Right kidney (tissue), 1 donor: ENCODE measurements around the gene THRAP3.

ENCODE experiments used
- DNase-seq: peaks from one replicate; pipeline ENCODE4 v3.0.0-alpha.2; 2016

Gene THRAP3

GRCh38 chr1:36327421-36328087, 103.3 kb downstream of the THRAP3 start:
- DNase-seq, result no peak

GRCh38 chr1:36328088-36328480, 103.8 kb downstream of the THRAP3 start:
- DNase-seq, result no peak

DNA sequence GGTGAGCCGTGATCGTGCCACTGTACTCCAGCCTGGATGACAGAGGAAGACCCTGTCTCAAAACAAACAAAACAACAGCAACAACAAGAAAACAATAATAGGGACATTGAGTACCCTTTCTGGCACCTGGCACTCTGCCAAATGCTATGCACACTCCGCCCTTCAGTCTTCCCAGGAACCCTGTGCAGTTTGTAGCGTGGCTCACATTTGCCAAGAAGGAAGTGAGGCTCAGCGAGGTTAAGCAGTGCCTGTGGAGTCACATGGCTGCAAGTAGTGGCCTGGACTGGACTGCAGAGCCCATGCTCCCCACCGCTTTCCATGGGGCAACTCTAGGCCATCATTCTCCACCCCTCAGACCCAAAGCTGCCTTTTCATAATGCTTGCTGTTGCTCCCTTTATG, 104.5 kb downstream of the THRAP3 start:
- DNase-seq, result no peak

DNA sequence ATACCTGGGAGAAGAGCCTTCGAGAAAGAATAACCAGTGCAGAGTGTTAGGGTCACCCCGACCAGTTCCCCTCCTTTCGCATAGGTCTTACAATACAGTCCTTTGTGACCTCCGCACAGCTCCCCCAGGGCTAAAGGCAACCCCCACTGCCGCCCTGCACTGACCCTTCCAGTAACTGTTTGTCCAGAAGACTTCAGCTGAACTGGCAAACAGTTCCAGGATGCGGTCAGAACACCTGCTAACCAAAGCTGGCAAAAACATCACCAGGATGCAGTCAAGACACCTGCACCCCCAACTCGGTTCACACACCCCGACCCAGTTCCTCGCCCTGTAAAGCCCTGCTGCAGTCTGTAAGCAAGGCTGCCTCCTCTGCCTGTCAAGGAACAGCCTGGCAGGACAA, 105.6 kb downstream of the THRAP3 start:
- DNase-seq, result no peak

DNA sequence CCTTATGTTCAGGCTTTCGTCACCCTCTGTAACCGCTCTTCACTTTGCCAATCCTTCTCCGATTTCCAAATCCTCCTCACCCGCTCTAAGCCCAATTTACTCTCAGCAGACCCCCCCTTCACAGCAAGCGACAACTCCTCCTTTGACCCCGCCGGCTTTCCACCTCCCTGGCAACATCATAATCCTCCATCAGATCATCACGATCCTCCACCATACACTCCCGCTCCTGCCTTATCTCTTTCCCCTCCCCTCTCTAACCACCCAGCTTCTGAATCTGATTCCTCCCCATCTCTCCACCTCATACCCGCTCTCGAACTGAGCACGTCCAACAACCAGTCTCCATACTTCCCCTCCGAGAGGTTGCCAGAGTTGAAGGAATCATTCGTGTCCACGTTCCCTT, 106.7 kb downstream of the THRAP3 start:
- DNase-seq, result no peak

DNA sequence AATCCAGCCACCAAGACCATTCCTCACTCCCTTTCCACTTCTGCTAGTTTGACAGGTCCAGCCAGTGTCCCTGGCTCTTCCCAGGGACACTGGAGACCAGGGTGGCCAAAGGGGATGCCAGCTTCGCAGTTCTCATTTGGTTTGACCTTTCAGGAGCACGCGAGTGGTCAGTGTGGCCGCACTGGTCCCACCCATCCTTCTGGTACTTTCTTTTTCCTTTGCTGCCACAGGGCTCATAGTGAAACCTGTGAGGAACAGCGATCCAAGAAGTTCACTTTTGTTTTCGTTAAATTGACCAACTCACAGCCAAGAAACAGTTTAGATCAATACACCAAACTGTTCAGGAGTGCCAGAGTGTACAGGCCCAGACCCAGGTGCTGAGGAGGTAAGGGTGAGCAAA, 113.6 kb downstream of the THRAP3 start:
- DNase-seq, result no peak

GRCh38 chr1:36339215-36339614, 115.0 kb downstream of the THRAP3 start:
- DNase-seq, result no peak

DNA sequence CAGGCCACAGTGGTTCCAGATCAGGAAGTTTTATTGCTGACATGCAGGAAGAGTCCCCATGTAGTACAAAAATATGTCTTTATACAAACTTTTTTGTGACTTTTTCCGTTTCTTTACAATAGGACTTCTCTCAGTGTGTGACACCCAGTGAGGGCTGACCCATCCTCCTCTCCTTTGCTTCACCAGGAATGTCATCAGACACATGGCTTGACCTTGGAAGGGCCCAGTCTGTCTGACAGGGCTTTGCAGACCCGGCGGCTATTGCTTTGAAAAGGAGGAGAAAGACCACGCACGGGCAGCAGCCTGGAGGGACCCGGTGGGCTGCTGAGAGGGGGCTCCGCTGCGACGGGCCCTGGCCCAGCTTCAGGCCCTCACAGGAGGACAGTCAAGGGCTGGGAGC, 115.4 kb downstream of the THRAP3 start:
- no peak for DNase-seq

DNA sequence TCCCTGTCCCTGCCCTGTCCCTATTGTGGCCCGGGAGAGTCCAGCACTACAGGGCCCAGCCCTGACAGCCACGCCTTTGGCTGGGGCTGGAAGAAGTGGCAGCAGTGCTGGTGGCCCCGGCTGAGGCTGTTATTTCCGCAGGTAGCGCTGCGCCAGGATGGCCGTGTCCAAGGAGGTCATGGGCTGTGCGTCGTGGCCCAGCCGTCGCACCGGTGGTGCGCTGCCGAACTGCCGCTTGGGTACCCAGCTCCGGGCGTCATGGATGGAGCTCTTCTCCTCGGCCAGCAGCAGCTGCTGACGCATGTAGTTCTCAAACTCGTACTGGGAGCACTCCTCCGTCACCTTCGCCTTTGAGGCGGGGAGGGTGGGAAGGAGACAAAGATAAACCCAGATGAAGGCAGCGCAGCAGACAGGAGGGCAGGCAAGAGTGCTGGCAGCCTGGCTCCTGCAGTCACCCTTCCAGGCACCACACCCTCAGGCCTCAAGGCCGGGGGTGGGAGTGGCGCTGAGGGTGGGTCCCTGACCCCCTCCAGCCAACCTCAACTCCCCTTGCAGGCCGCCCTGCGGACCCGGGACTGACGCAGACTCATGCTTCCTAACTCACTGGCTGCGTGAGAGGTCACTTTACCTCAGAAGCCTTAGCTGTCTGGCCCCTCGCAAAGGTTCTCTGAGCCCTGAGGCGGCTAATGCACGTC, 117.5 kb downstream of the THRAP3 start:
- DNase-seq, result no peak

GRCh38 chr1:36342426-36343185, 118.4 kb downstream of the THRAP3 start:
- DNase-seq, result no peak

DNA sequence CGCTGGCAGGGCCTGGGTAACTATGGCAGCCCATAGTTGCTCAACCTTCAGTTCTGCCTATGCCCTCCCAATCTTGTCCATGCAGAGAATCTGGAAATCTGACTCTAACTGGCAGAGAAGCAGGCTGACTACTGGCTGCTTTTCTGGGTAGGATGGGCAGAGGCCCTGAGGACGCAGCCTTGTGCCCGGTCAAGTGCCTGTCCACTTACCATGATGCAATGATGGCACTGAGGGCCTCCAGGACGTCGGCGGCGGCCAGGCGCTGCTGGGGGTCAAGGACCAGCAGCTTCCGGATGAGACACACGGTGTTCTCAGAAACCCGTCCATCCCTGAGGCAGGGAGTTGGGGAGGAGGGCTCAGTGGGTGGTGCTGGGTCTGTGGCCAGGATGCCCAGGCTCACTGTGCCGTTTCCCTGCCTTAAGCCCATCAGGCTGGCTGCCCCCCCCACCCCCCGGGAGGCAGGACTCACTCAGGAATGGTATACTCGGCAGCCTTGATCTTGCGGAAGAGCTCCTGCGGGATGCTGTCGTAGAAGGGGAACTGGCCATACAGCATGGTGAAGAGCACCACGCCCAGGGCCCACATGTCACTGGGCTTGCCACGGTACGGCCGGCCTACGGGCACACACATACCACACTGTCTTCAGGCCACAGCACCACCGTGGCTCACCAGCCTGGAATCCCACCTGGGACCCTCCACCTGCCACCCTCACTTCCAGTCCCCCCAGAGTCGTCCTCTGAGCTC, 119.6 kb downstream of the THRAP3 start:
- no peak for DNase-seq

GRCh38 chr1:36344395-36344680, 120.1 kb downstream of the THRAP3 start:
- no peak for DNase-seq

GRCh38 chr1:36345353-36345752, 121.1 kb downstream of the THRAP3 start:
- DNase-seq, result no peak

- no peak for DNase-seq
Measured at GRCh38 chr1:36346741-36347370, 122.6 kb downstream of the THRAP3 start.

GRCh38 chr1:36349241-36349671, 125.0 kb downstream of the THRAP3 start:
- DNase-seq, result no peak

DNA sequence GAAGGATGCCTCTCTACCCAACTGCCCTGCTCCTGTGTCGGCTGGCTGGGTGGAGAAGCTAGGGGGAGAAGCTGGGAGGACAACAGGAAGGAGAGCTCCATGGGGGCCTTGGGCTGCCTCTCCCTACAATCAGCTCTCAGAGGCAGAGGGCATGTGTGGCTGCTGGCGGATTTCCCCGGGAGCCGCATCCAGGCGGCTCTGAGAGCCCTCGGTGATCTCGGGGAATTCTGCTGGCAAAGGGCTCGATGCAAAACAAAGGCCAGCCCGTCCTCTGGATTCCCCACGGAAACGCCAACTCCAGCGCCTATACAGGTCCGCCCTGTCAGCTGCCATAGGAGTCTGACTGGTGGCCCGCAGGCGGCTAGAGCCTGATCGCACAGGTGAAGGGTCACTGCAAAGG, 125.6 kb downstream of the THRAP3 start:
- no peak for DNase-seq

- DNase-seq, result no peak
Measured at GRCh38 chr1:36350659-36351226, 126.5 kb downstream of the THRAP3 start.

- DNase-seq, result no peak
Measured at GRCh38 chr1:36351227-36351977, 127.2 kb downstream of the THRAP3 start.

DNA sequence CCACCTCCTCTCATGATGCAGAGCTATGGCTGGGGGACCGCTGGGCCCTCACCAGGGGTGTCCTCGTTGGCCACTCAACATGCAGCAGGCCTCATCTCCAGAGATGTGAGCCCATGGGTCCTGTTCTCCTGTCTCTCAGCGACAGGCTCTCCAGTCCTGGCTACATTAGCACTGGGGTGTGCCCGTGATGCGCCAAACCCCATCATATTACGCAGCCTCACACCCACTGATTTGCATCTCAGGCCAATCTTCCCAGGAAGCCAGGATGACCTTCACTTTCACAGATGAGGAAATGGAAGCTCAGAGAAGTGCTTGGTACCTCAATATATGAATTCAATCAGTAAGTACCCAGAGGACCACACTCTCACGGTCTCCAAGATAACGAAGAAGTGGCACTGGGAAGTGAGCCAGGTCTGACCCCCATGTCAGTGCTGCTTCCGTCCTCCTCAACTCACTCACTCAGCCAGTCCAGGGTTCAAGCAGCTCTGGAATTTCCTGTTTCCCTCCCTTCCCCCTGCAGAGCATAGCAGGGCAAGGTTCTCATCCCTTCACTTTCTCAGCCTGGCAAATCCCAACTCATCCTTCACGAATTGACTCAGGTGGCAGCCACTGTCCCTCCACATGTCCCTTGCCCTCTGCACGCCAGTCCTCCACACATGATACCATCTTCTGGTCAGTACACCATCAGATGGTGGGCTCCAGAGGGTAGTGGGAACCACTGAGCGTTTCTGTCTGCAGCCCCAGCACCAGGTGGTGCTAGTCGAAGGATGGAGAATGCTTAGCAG, 128.1 kb downstream of the THRAP3 start:
- no peak for DNase-seq
